ENCODE measurements around the gene RTN4RL1. TPM values are rescaled to one million over a fixed set of nuclear protein-coding genes. Genes with fewer than 3 reads are reported as not detected.

RTN4RL1 gene
- total RNA-seq, 1 experiment from 2014 or later: 0.80 TPM

GRCh38 chr17:1994707-1995106 lies 30.4 kb downstream of the RTN4RL1 start:
- no peak overlapping the region for H3K4me3 ChIP-seq (ENCODE audit: low read depth in 2 of 2, low read length in 2 of 2)
- no peaks in the 10 kb centered on the region for H3K9me3 ChIP-seq (ENCODE audit: control insufficient read depth, insufficient read depth, low read depth, low read length)
- no peaks in the 10 kb centered on the region for H3K27me3 ChIP-seq (ENCODE audit: control insufficient read depth, insufficient read depth, low read length)
- ChIA-PET CTCF (no interaction called here), POLR2A (no interaction called here)
- TF ChIP-seq SIN3A (IDR thresholded peaks at IDR 0.05; ENCODE audit: borderline replicate concordance, insufficient read depth, low read depth, low read length) (no peak), REST (IDR thresholded peaks at IDR 0.05; ENCODE audit: insufficient read depth in 1 of 2, low read depth in 2 of 2, low read length in 1 of 2) (no peak), CTCF (IDR thresholded peaks at IDR 0.05) (no peak), TCF7L2 (IDR thresholded peaks at IDR 0.05; ENCODE audit: low read depth, low read length) (no peak), POLR2AphosphoS5 (IDR thresholded peaks at IDR 0.05; ENCODE audit: low read depth, low read length) (no peak)
- no TSS peak for BruUV-seq (replicated peaks)
- no peak overlapping the region for H3K27ac ChIP-seq (ENCODE audit: low read length)
- in situ Hi-C loops (cut with HindIII; ENCODE audit: low pct_unique_long_range_greater_than_20kb, low sequenced_read_pairs) (no loop called here), intact Hi-C loops (cut with micrococcal nuclease; ENCODE audit: unreplicated experiment) (no loop called here)
- no peak for ATAC-seq
- peaks cover 10% of the 10 kb centered on the region; the same call in 1 of the 2 replicates for H3K4me1 ChIP-seq (ENCODE audit: control insufficient read depth, insufficient read depth, low read length)
- DNase-seq (ENCODE audit: low read depth, low spot score): no peak
- H3K36me3 ChIP-seq (ENCODE audit: control insufficient read depth, insufficient read depth, low read length): no peaks in the 10 kb centered on the region

DNA sequence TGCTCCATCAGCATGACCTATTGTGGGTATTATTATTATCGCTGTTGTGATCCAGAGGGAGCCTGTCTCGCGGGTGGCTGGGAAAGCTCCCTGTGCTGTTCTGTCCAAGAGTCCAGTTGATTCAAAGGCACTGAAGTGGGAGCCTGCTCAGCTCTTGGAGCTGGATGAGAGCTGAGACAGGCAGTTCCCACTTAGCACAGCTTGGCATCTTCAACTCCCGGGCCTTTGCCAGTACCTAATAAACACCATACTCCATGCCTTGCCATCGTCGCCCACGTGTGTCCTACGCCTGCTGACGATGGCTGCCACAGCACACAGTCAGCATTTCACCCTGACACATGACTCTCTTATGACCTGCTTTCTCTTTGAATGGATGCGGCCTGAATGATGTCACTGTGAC lies 32.6 kb downstream of the RTN4RL1 start:
- BruUV-seq (replicated peaks): no TSS peak
- H3K9me3 ChIP-seq (ENCODE audit: control insufficient read depth, insufficient read depth, low read depth, low read length): no peaks in the 10 kb centered on the region
- H3K27ac ChIP-seq (ENCODE audit: low read length): no peak overlapping the region
- intact Hi-C loops (cut with micrococcal nuclease; ENCODE audit: unreplicated experiment): no loop called here
- DNase-seq (ENCODE audit: low read depth, low spot score): no peak
- TF ChIP-seq REST (IDR thresholded peaks at IDR 0.05; ENCODE audit: insufficient read depth in 1 of 2, low read depth in 2 of 2, low read length in 1 of 2) (no peak), SIN3A (IDR thresholded peaks at IDR 0.05; ENCODE audit: borderline replicate concordance, insufficient read depth, low read depth, low read length) (no peak), POLR2AphosphoS5 (IDR thresholded peaks at IDR 0.05; ENCODE audit: low read depth, low read length) (no peak), CTCF (IDR thresholded peaks at IDR 0.05) (no peak), TCF7L2 (IDR thresholded peaks at IDR 0.05; ENCODE audit: low read depth, low read length) (no peak)
- no peak for ATAC-seq
- no peak overlapping the region for H3K4me3 ChIP-seq (ENCODE audit: low read depth in 2 of 2, low read length in 2 of 2)
- no peaks in the 10 kb centered on the region for H3K27me3 ChIP-seq (ENCODE audit: control insufficient read depth, insufficient read depth, low read length)
- no peaks in the 10 kb centered on the region for H3K36me3 ChIP-seq (ENCODE audit: control insufficient read depth, insufficient read depth, low read length)
- in situ Hi-C loops (cut with HindIII; ENCODE audit: low pct_unique_long_range_greater_than_20kb, low sequenced_read_pairs): no loop called here
- POLR2A ChIA-PET: no interaction called here
- CTCF ChIA-PET: no interaction called here
- peaks cover 5% of the 10 kb centered on the region; the same call in 1 of the 2 replicates for H3K4me1 ChIP-seq (ENCODE audit: control insufficient read depth, insufficient read depth, low read length)

Data from Panc1 (cell line).